SW 1271 (cell line): ENCODE measurements around the gene LCN10.
A peak's percentile ranks its signal among the peaks of the same experiment; 100 is the strongest.
"Not testable (repeated sequence)": the region's sequence is repeated elsewhere in the genome, so short reads cannot be mapped to it uniquely, and the experiment has no call there.

ENCODE experiments used
- DNase-seq, 2 experiments: peaks; one replicate each; lab custom pipeline; 2025; lab: John Stamatoyannopoulos, UW

LCN10 gene

GRCh38 chr9:136742591-136743391, at the start of gene LCN10:
TSS of gene LCN10 (minus strand) at chr9:136742940. CDS start at chr9:136742903, 37 bp downstream.
- no peak for DNase-seq

DNA sequence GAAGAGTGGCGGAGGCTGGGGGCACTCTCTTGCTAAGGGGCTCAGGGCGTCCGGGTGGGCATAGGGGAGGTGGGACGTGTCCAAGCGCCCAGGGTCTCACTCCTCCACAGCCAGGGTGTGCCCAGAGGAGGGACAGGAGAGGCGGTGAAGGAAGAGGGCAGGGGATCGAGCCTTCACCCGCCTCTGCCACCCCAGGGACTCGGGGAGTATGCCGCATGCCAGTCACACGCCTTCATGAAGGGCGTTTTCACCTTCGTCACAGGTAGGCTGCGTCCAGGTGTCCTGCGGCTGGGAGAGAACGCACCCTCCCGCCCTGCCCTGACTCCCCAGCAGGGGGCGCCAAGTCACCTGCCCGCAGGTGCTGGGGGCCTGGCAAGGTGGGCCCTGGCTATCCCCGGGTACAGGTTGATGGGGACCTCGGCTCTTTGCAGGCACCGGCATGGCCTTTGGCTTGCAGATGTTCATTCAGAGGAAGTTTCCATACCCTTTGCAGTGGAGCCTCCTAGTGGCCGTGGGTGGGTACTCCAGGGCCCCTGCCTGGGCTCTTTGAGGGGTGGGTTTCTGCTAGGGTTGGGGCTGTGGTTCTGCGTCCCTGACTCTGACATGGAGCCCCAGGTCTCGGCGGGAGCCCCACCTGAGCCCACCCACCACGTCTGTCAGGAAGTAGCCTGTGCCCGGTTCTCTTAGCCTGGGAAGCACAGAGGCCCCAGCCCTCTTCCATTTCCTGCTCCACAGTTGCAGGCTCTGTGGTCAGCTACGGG, 49.0 kb upstream of the LCN10 start:
- peak in 1 of 2 experiments; percentile 40 for DNase-seq

DNA sequence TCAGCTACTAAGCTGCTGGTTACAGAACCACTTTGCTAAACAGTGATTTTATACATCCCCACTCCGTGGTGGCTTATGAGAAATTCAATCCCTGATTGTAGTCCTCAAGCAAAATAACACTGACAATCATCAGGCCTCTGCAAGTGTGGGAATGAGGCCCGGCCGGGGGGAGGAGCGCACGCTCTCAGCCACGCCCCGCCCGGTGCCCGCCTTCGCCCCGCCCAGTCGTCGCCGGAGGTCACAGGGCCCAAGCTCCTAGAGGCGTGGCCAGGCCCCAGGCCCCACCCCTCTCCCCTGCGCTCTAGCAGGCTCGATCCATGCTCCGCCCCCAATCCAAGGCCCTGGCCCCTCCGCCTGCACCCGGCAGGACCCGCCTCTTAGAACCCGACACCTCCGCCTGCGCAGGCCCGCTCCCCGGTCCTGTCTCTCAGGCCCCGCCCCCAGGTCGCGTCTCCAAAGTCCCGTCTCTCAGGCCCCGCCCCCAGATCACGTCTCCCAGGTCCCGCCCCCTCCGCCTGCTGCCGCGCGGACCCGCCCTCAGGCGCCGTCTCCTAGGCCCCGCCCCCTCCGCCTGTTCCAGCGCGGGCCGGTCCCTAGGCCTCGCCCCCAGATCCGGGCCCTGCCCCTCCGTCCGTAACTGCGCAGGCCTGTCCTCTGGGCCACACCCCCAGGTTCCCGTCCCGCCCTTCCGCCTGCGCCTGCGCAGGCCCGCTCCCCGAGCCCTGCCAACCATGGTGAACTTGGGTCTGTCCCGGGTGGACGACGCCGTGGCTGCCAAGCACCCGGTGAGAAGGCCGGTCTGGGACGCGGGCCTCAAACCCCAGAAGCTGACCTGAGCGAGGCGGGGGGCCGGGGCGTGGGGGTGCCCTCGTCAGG, 48.1 kb upstream of the LCN10 start, which contains the start of gene TMEM141:
Gene TMEM141 (plus strand): TSS at position 705 of the 876 bp plus-strand sequence. CDS start 27 bp downstream, at position 732.
- peak; percentile 93 to 99 for DNase-seq

DNA sequence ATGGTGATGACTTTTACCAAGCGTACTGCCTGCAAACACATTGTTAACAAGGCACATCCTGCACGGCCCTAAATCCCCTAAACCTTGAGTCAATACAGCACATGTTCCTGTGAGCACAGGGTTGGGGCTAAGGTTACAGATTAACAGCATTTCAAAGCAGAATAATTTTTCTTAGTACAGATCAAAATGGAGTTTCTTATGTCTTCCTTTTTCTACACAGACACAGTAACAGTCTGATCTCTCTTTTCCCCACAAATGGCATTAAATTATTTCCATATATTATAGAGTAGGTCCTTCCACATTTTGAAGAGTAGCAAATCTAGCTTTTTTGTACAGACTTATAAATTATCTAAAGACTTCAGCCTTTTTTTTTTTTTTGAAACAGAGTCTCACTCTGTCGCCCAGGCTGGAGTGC, 46.8 kb upstream of the LCN10 start:
- DNase-seq = no peak

GRCh38 chr9:136788644-136789522, 46.1 kb upstream of the LCN10 start:
- DNase-seq = not testable (repeated sequence)

GRCh38 chr9:136787690-136788400, 45.1 kb upstream of the LCN10 start:
- DNase-seq = peak in 1 of 2 experiments; percentile 66

DNA sequence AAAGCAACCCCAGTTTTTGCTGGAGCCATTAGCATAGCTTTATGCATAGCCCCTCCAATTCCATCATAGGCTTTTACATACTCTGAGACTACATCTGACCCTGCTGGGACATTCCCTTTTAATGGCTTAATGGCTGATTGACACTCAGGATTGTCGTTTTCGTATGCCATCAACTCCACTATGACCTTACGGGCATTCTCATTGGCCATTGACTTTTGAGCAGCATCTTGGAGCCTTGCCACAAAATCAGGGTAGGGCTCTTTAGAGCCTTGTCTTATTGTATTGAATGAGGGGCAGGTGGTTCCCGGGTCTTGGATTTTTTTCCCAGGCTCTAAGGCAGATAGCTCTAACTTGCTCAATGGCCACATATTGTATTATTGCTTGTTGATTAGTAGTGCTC, 44.2 kb upstream of the LCN10 start:
- not testable (repeated sequence) for DNase-seq

GRCh38 chr9:136786451-136786850, 43.7 kb upstream of the LCN10 start:
- no peak for DNase-seq

DNA sequence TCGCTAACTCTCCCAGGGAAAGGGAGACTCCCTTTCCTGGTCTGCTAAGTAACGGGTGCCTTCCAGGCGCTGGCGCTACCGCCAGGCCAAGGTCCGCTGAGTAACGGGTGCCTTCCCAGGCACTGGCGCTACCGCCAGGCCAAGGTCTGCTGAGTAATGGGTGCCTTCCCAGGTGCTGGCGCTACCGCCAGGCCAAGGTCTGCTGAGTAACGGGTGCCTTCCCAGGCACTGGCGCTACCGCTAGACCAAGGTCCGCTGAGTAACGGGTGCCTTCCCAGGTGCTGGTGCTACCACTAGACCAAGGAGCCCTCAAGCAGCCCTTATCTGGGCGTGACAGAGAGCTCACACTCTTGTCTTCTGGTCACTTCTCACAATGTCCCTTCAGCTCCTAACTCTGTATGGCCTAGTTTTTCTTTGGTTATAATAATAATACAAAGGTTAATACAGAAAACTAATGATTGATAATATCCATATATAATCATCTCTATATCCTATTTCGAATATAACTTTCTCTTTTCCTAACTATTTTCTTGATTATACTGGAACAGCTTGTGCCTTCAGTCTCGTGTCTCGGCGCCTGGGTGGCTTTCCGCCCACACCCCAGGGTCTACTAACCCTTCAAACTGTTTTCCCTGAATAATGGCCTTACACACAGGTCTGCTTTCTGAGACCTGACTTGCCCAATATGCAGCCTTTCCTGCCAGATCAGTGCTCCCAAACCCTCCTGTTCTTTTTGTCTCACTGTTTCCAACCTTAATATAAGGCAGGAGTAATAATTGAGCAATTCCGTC, 43.0 kb upstream of the LCN10 start:
- not testable (repeated sequence) for DNase-seq

GRCh38 chr9:136784997-136785361, 42.2 kb upstream of the LCN10 start:
- DNase-seq = no peak

DNA sequence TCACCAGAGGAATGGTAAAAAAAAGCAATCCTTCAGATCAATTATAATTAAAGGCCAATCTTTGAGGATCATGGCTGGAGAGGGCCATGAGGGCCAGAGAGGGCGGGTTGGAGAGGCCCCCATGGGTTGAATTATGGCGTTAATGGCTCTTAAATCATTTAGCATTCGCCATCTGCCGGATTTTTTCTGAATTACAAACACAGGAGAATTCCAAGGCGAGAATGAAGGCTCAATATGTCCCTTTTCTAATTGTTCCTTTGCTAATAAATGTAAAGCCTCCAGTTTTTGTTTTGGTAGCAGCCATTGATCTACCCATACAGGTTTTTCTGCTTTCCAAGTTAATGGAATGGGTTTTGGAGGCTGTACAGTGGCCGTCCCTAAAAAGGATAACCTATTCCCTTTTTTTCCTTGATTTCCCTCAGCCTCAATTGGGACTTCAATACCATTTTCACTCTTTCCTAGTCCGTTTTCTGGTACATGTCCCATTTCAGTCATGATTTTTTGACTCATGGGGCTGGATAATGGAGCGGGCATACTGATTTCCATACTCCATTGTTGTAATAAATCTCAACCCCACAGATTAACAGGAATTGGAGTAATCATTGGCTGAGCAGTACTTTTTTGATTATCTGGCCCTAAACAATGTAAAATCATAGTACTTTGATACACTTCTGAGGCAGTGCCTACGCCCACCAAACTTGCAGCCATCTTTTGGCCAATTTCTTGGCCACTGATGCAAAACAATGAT, 41.7 kb upstream of the LCN10 start:
- peak; percentile 43 to 63 for DNase-seq

DNA sequence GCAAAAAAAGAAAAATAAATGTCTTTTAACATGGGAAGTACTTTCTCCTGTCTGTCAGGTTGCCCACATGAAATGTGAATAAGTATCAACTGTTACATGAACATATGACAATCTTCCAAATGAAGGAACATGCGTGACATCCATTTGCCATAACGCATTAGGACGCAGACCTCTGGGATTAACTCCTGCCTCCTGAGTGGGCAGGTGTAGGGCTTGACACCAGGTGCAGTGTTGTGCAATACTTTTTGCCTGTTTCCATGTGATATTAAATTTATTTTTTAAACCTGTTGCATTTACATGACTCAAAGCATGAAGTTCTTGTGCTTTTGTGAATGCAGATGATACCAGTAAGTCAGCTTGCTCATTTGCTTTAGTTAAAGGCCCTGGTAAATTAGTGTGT, 39.7 kb upstream of the LCN10 start:
- DNase-seq = no peak

GRCh38 chr9:136779808-136780207, 37.1 kb upstream of the LCN10 start:
- peak in 1 of 2 experiments; percentile 17 for DNase-seq

DNA sequence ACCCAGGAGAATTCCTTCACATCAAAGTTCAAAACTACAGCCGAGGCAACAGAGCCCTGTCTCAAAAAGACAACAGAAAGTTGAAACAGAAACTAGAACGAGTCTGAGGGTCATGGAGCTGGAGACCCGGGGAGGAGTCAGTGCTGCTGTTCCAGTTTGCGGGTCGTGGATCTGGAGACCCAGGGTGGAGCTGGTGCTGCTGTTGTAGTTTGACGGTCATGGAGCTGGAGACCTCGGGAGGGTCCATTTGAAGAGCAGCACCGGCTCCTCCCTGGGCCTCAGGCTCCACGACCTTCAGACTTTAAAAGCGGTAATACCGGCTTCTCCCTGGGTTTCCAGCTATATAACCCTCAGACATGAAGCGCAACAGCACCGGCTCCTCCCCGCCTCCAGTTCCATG, 34.6 kb upstream of the LCN10 start:
- DNase-seq = no peak

DNA sequence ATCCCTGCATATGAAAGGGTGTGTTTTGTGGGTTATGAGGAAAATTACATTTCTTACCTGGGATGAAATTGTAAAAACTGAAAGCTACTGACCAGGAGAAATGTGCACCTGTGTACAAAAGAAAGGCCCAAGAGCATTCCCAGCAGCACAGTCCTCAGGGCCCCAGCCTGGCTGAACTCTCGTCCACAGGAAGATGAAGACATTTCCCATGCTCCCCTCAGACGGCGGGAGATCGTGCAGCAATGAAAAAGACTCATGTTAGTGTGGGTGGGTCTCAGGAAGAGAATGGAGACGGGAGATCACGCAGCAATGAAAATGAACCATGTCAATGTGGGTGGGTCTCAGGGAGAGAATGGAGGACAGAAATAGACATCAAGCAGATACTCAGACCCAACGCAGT, 34.2 kb upstream of the LCN10 start:
- no peak for DNase-seq

DNA sequence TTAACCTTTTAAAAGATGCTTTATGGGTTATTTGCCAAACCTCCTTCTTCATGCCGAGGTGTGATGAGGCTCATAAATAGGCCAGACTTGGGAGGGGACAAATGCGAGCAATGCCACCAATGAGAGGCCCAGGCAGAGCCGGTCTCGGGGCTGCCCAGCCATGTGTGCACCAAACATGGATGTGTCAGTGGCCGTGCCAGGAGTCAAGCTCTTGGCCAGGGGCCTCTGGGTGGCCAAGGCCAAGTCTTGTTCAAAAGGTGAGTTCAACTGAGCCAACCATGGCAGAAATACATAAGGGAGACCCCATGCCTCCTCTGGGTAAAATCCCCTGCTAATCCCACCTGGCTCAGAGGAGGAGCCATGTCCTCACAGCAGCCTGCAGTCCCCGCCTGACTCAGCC, 32.5 kb upstream of the LCN10 start:
- no peak for DNase-seq

- no peak for DNase-seq
Observed at GRCh38 chr9:136774416-136775045, 31.8 kb upstream of the LCN10 start.

GRCh38 chr9:136773386-136774044, 30.8 kb upstream of the LCN10 start:
- DNase-seq = peak in 1 of 2 experiments; percentile 32
